HUDEP-2 (cell line): ENCODE results near the gene GTF2B.
A peak's percentile ranks its signal among the peaks of the same experiment; 100 is the strongest.
"Not testable (repeated sequence)": the region's sequence is repeated elsewhere in the genome, so short reads cannot be mapped to it uniquely, and the experiment has no call there.

Experiments
- DNase-seq, 76 experiments: peaks; one replicate each; lab custom pipeline; 2025; ENCODE audit not compliant: unreplicated experiment in 76 of 76; lab: John Stamatoyannopoulos, UW

GTF2B gene

GRCh38 chr1:88888750-88889149 is 2.6 kb downstream of the GTF2B start:
- DNase-seq: no peak

DNA sequence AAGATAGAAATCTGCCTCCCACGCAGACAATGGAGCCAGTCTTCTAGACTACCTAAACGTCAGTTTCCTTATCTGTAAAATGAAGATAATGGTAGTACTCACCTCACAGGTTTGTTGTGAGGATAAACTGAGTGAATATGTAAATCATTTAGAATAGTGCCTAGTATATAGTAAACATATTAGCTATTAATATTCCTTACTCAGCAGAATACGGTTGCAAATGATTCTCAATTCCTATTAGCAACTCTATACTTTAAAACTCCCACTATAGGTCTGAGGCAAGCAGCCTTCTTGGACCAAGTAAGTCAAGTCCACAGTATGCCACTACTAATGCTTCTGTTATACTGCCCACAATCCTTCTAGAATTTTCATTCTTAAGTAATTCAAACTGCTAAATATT is 5.4 kb downstream of the GTF2B start:
- no peak for DNase-seq

- no peak for DNase-seq
Observed at GRCh38 chr1:88883156-88883555, 8.2 kb downstream of the GTF2B start.

DNA sequence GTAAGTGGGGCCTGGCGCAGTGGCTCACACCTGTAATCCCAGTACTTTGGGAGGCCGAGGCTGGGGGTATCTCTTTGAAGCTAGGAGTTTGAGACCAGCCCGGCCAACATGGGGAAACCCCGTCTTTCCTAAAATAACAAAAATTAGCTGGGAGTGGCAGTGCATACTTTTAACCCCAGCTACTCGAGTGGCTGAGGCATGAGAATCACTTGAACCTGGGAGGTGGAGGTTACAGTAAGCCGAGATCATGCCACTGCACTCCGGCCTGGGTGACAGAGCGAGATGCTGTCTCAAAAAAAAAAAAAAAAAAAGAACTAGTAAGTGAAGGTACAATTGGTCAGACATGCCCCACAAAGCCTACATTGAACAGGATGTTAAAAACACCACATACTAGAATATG is 10.7 kb downstream of the GTF2B start:
- DNase-seq: not testable (repeated sequence)

DNA sequence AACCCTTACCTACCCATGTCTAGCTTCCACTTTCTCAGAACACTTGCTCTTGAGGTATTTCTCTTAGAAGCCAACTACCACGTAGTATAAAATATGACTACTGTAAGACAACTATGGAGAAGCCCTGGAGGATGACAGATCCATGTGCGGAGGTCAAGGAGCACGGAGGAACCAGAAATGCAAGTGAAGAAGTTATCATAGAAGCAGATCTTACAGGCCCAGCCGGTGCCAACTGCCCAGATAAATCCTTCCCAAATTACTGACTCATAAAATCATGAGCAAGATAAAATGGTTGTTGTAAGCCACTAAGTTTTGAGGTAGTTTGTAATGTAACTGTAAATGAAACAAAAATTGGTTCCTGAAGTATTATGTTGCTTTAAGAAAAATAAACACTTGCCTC is 12.6 kb downstream of the GTF2B start:
- DNase-seq: peak in 2 of 76 experiments; percentile 19 to 25

- no peak for DNase-seq
Observed at GRCh38 chr1:88877911-88878310, 13.5 kb downstream of the GTF2B start.

- peak in 4 of 76 experiments; percentile 13 to 34 (median 21) for DNase-seq
Observed at GRCh38 chr1:88877382-88877825, 14.0 kb downstream of the GTF2B start.

DNA sequence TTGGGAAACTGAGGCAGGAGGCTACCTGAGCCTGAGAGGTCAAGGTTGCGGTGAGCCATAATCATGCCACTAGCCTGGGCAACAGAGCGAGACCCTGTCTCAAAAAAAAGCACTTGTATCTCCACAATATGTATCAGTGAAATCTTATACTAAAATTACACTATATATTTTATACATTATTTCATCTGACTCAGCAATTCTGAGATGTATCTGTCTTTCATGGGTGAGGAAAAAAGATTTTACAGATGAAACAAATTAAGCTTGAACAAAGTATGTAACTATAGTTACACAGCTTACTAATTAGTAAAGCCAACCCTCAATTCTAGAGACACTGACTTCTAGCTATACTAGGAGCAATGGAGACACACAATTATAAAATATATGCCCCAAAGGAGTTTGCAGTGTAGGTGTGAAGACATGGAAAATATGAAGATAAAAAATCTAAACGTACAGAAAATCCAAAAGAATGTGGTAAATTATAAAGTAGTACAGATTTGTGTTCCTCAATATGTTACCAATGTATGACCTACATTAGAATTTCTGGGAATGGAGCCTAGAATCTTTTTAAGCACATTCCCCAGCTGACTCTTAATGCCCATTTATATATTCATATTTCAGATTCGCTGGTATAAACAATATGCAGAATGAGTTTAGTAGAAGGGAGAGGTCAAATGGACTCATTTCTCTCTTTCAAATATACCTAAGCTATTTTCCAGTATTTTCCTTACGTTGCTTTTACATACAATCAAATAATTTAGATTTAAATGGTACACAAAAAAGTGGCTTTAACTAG is 14.6 kb downstream of the GTF2B start:
- DNase-seq: no peak

- DNase-seq: no peak
Observed at GRCh38 chr1:88875595-88875994, 15.8 kb downstream of the GTF2B start.

DNA sequence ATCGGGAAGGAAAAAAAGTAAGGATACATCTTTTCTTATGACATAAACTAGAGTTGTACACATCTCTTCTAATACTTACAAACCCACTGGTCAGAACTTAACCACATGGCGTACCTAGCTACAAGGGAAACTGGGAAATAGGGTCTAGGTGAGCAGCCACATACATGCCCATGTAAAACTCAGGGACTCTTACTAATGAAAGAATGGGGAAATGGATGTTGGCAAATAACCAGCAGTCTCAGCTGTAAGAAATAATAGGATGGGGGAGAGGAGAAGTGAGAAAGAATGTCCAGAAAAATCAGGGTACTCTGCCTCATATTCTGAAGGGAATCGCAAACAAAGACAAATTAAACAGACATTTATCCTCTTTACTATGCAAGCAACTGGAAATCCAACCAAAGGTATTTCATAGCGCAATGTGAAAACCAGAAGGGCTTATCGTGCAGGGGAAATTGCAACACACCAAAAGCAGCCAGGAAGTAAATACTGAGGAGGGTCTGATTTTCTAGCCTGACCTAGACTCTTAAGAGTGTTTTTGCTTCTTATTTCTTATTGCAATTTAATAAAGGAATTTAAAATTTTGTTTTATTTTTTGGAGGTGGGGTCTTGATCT is 17.5 kb downstream of the GTF2B start:
- DNase-seq: no peak

DNA sequence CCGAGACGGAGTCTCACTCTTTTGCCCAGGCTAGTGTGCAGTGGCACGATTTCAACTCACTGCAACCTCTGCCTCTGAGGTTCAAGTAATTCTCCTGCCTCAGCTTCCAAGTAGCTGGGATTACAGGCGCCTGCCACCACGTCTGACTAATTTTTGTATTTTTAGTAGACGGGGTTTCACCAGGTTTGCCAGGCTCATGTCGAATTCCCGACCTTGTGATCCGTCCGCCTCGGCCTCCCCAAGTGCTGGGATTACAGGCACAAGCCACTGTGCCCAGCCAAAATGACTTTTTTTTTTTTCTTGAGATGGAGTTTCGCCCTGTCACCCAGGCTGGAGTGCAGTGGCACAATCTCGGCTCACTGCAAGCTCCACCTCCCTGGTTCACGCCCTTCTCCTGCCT is 21.7 kb downstream of the GTF2B start:
- not testable (repeated sequence) for DNase-seq

- DNase-seq: no peak
Observed at GRCh38 chr1:88867743-88868521, 23.4 kb downstream of the GTF2B start.

GRCh38 chr1:88851303-88852063 is 39.9 kb downstream of the GTF2B start:
- no peak for DNase-seq

DNA sequence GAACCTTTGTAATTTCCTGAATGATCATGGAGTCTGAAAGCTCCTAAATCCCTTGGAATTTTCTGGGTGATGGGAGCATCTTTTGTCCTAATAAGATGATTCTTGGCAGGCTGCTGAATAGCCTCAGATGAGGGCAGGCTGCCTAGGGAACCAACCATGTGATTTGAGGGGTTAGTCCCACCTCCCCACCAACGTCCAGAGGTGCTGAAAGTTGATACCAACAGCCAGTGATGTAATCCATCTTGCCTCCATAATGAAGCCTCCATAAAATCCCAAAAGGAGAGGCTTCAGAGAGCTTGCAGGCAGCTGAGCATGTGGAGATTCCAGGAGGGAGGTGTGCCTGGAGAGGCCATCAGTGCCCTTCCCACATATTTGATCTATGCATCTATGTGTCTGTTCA is 43.7 kb downstream of the GTF2B start:
- no peak for DNase-seq

GRCh38 chr1:88825721-88826120 is 65.6 kb downstream of the GTF2B start:
- DNase-seq: no peak

DNA sequence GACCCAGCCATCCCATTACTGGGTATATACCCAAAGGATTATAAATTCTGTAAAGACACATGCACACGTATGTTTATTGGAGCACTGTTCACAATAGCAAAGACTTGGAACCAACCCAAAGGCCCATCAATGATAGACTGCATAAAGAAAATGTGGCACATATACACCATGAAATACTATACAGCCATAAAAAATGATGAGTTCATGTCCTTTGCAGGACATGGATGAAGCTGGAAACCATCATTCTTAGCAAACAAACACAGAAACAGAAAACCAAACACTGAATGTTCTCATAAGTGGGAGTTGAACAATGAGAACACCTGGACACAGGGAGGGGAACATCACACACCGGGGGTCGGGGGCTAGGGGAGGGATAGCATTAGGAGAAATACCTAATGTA is 71.7 kb downstream of the GTF2B start:
- not testable (repeated sequence) for DNase-seq

GRCh38 chr1:88813471-88813870 is 77.9 kb downstream of the GTF2B start:
- no peak for DNase-seq

- DNase-seq: no peak
Observed at GRCh38 chr1:88812366-88812765, 79.0 kb downstream of the GTF2B start.

DNA sequence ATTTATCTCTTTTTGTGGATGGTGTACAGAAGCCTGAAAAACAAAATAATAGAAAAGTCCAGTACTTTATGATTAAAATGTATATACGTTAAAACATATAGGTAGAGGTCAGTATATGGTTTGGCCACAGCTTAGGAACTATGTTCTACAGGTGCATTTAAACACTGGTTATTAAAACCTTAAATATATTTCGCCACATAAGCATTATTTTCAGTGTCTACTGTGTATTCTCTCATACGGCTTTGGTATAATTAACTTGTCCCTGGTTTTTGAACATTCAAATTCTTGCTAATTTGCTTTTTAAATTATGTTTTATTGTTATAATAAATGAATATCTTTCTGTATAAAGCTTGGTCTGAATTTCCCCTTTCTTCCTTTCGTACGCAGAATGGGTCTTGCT is 87.9 kb downstream of the GTF2B start:
- DNase-seq: no peak

DNA sequence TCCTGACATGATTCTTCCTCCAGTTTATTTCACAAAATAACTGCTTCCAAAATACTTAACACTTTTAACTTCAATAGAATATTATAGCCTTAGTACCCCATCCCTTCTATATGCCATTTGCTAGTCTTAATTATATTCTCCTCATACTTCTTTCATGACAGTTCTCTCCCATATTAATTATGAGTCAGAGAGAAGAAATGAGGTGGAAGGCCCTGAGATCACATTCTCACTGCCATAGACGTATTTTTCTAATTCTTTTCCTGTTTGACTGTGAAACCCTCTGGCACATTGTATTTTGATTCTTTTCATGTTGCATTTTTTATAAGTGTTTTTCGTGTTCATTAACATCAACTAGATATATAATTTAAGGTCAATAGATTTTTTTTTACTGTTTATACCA is 88.4 kb downstream of the GTF2B start:
- DNase-seq: no peak
